Measurements from ENCODE around the gene ADAMTS3.
A peak's percentile ranks its signal among the peaks of the same experiment; 100 is the strongest.

ADAMTS3 gene

GRCh38 chr4:72571337-72571736 lies 2.3 kb upstream of the ADAMTS3 start:
- TF ChIP-seq EZH2phosphoT487 (IDR thresholded peaks at IDR 0.05; ENCODE audit: borderline replicate concordance): no peak
- no peak for TF ChIP-seq CTCF (conservative IDR thresholded peaks at IDR 0.05; ENCODE audit: low read length)
- H3K27me3 ChIP-seq (ENCODE audit: insufficient read depth, low read length, poor library complexity, severe bottlenecking): peaks cover 8% of the 10 kb centered on the region

GRCh38 chr4:72569719-72570235 lies 756 bp upstream of the ADAMTS3 start:
- Histone ChIP-seq H3K4me3 (ENCODE audit: low read length, poor library complexity, severe bottlenecking) (no peak overlapping the region), H3F3A (ENCODE audit: low read depth) (no peaks in the 10 kb centered on the region), H3K4me1 (ENCODE audit: insufficient read depth, low read length, poor library complexity, severe bottlenecking) (no peaks in the 10 kb centered on the region), H3K79me2 (ENCODE audit: insufficient read depth, low read length) (no peaks in the 10 kb centered on the region), H3K9me3 (ENCODE audit: insufficient read depth, low read depth, low read length) (no peaks in the 10 kb centered on the region), H3K9me2 (replicated peaks; ENCODE audit: low read depth, low read length) (no peaks in the 10 kb centered on the region), H2AFZ (ENCODE audit: low read length) (peak overlapping the region; percentile 82), H3K27me3 (ENCODE audit: insufficient read depth, low read length, poor library complexity, severe bottlenecking) (peaks cover 8% of the 10 kb centered on the region), H3K36me3 (ENCODE audit: insufficient read depth, low read length) (no peaks in the 10 kb centered on the region), H4K20me1 (ENCODE audit: insufficient read depth, low read length, poor library complexity, severe bottlenecking) (no peaks in the 10 kb centered on the region), H3K4me2 (ENCODE audit: low read depth, low read length, poor library complexity, severe bottlenecking) (peak overlapping the region; percentile 89), H3K9ac (ENCODE audit: low read depth, low read length, poor library complexity, severe bottlenecking) (no peak overlapping the region)
- no peak for TF ChIP-seq CTCF (conservative IDR thresholded peaks at IDR 0.05; ENCODE audit: low read length)

More at GRCh38 chr4:72571337-72571736, 2.3 kb upstream of the ADAMTS3 start:
- H3K36me3 ChIP-seq (ENCODE audit: insufficient read depth, low read length): no peaks in the 10 kb centered on the region
- H3K9me3 ChIP-seq (ENCODE audit: insufficient read depth, low read depth, low read length): no peaks in the 10 kb centered on the region
- no peaks in the 10 kb centered on the region for H3F3A ChIP-seq (ENCODE audit: low read depth)
- no peaks in the 10 kb centered on the region for H3K4me1 ChIP-seq (ENCODE audit: insufficient read depth, low read length, poor library complexity, severe bottlenecking)
- H2AFZ ChIP-seq (ENCODE audit: low read length): no peak overlapping the region
- no peaks in the 10 kb centered on the region for H4K20me1 ChIP-seq (ENCODE audit: insufficient read depth, low read length, poor library complexity, severe bottlenecking)
- H3K9ac ChIP-seq (ENCODE audit: low read depth, low read length, poor library complexity, severe bottlenecking): no peak overlapping the region
- no peaks in the 10 kb centered on the region for H3K79me2 ChIP-seq (ENCODE audit: insufficient read depth, low read length)
- H3K9me2 ChIP-seq (replicated peaks; ENCODE audit: low read depth, low read length): no peaks in the 10 kb centered on the region
- no peak overlapping the region for H3K4me2 ChIP-seq (ENCODE audit: low read depth, low read length, poor library complexity, severe bottlenecking)
- no peak overlapping the region for H3K4me3 ChIP-seq (ENCODE audit: low read length, poor library complexity, severe bottlenecking)

DNA sequence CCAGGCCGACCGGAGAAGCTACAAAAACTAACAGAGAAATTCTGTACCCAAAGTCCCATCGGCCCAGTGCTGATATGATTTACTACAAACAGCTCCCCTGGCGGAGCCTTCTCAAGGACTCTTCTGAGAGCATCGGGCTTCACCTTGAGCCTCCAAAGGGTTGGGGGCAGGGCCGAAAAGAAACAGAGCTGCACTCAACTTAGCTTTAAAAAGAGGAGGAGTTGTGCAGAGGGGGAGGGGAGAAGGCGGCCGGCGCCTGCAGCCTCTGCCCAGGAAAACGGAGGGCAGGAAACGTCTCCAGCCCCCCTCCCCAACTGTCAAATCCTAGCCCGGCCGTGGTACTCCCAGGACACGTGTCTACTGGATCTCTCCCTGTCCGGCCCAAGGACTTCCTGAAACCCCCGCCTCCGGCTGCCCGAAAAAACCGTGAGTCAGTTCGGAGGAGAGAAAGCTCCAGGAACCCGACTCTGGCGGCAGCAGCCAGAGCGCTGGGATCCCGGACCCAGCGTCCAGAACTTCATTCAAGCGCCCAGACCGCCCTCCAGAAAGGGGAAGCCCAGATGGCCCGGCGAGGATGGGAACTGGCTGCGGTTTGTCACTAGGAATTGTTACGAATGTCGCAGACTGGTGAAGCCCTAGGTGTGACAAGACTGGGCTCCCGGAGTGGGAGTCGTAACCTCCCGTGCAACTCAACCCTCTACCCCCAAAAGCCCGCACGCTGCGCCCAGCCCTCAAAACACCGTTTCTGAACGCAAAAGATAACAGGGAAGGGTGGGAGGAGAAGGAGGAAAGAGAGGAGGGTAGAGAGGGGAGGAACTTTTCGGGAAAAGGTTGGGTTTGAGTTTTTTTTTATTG lies 973 bp downstream of the ADAMTS3 start:
- Histone ChIP-seq H3K4me3 (ENCODE audit: low read length, poor library complexity, severe bottlenecking) (peak overlapping the region; percentile 82), H3K9me3 (ENCODE audit: insufficient read depth, low read depth, low read length) (no peaks in the 10 kb centered on the region), H4K20me1 (ENCODE audit: insufficient read depth, low read length, poor library complexity, severe bottlenecking) (no peaks in the 10 kb centered on the region), H3K9ac (ENCODE audit: low read depth, low read length, poor library complexity, severe bottlenecking) (peak overlapping the region; percentile 57), H3K27me3 (ENCODE audit: insufficient read depth, low read length, poor library complexity, severe bottlenecking) (peaks cover 8% of the 10 kb centered on the region), H3K9me2 (replicated peaks; ENCODE audit: low read depth, low read length) (no peaks in the 10 kb centered on the region), H3K4me1 (ENCODE audit: insufficient read depth, low read length, poor library complexity, severe bottlenecking) (no peaks in the 10 kb centered on the region), H3F3A (ENCODE audit: low read depth) (no peaks in the 10 kb centered on the region), H3K79me2 (ENCODE audit: insufficient read depth, low read length) (no peaks in the 10 kb centered on the region), H3K4me2 (ENCODE audit: low read depth, low read length, poor library complexity, severe bottlenecking) (peak overlapping the region; percentile 89), H2AFZ (ENCODE audit: low read length) (peak overlapping the region; percentile 94), H3K36me3 (ENCODE audit: insufficient read depth, low read length) (no peaks in the 10 kb centered on the region)
- TF ChIP-seq CTCF (conservative IDR thresholded peaks at IDR 0.05; ENCODE audit: low read length) (peak; percentile 53), EZH2phosphoT487 (IDR thresholded peaks at IDR 0.05; ENCODE audit: borderline replicate concordance) (no peak)
